MCF 10A (cell line): ENCODE data around the gene FBN1. TPM values are rescaled to one million over a fixed set of nuclear protein-coding genes. Genes with fewer than 3 reads are reported as not detected.

Experiments used
- BruUV-seq: library from RNA; stranded (reverse); fragments of 400-500 nt; replicated peaks from 2 replicates; lab custom pipeline; 2021; lab: Mats Ljungman, UMichigan
- CTCF ChIA-PET: fragments of 300-600 bp; sonication (Branson Sonifier 250); formaldehyde crosslinking; extraction: SDS; loops from one replicate; lab custom pipeline; 2021; ENCODE audit warnings: antibody characterized with exemption, inconsistent platforms; lab: Yijun Ruan, JAX
- POLR2A ChIA-PET: fragments of 300-600, 350-650 bp; sonication (Branson Sonifier 250); formaldehyde crosslinking; extraction: SDS; loops from one replicate; lab custom pipeline; 2020; ENCODE audit warnings: antibody characterized with exemption, inconsistent platforms; lab: Yijun Ruan, JAX
- DNase-seq: peaks from one replicate; pipeline ENCODE4 v3.0.0-alpha.2; 2018; ENCODE audit not compliant: unreplicated experiment
- H3K27ac Mint-ChIP-seq: one replicate; pipeline ENCODE4 v1.8.0; 2022; ENCODE audit warnings: mild to moderate bottlenecking, low read depth, mixed read lengths; ENCODE audit not compliant: unreplicated experiment
- H3K27me3 Mint-ChIP-seq: one replicate; pipeline ENCODE4 v1.8.0; 2022; ENCODE audit warnings: mixed read lengths; ENCODE audit not compliant: insufficient read depth, unreplicated experiment
- H3K36me3 Mint-ChIP-seq: one replicate; pipeline ENCODE4 v1.8.0; 2022; ENCODE audit warnings: mild to moderate bottlenecking, moderate library complexity, mixed read lengths; ENCODE audit not compliant: insufficient read depth, unreplicated experiment
- H3K4me1 Mint-ChIP-seq: one replicate; pipeline ENCODE4 v1.8.0; 2022; ENCODE audit warnings: mixed read lengths; ENCODE audit not compliant: insufficient read depth, unreplicated experiment
- H3K4me3 Mint-ChIP-seq: one replicate; pipeline ENCODE4 v1.8.0; 2022; ENCODE audit warnings: mild to moderate bottlenecking, moderate library complexity, mixed read lengths; ENCODE audit not compliant: unreplicated experiment
- H3K9me3 Mint-ChIP-seq: one replicate; pipeline ENCODE4 v1.8.0; 2022; ENCODE audit warnings: mixed read lengths; ENCODE audit not compliant: unreplicated experiment
- CTCF ChIP-seq: fragments of 200-600 bp; IDR thresholded peaks from one replicate; pipeline ENCODE4 v1.8.0; 2022; ENCODE audit warnings: antibody characterized with exemption, mild to moderate bottlenecking; ENCODE audit not compliant: unreplicated experiment
- intact Hi-C: fragments of 100-400 bp; cut with micrococcal nuclease; formaldehyde crosslinking; loops from 2 replicates; pipeline ENCODE4 v1.14.1; 2022
- total RNA-seq: library from RNA; stranded (reverse); gene quantifications from 2 replicates; pipeline ENCODE4 v1.2.3, GENCODE V29; 2022

Gene FBN1
- total RNA-seq, 1 experiment from 2014 or later: 14.3 TPM

DNA sequence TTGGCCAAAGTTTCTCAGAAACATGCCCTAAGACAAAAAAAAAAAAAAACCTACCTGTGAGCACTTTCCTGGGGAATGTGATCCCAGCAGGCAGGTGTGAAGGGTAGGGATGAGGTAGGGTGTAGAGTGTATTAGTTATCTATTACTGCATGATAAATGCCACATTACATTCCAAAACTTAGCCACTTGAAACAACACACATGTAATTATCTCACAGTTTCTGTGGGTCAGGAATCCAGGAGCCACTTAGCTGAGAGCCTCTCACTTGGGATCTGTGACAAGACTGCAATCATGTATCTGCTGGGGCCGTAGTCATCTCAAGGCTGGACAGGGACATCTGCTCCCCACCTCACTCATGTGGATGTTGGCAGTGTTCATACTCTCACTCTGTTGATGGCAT, 18.9 kb upstream of the FBN1 start:
- H3K4me1 Mint-ChIP-seq: no peaks in the 10 kb centered on the region
- no peaks in the 10 kb centered on the region for H3K36me3 Mint-ChIP-seq
- no peak for TF ChIP-seq CTCF
- no peak for DNase-seq
- CTCF ChIA-PET: interaction anchor here (0.7 to 1.1 kb wide), 2 partner anchors 19 to 157 kb away, joined by 3 read pairs; no protein-coding TSS in a partner anchor
- no peak overlapping the region for H3K4me3 Mint-ChIP-seq
- no peak overlapping the region for H3K27ac Mint-ChIP-seq
- intact Hi-C loops: loop anchor here (1.0 kb wide), 1 partner anchor 12 kb away; no protein-coding TSS in a partner anchor
- no peaks in the 10 kb centered on the region for H3K27me3 Mint-ChIP-seq
- POLR2A ChIA-PET: no interaction called here
- no peaks in the 10 kb centered on the region for H3K9me3 Mint-ChIP-seq
- BruUV-seq: no TSS peak

DNA sequence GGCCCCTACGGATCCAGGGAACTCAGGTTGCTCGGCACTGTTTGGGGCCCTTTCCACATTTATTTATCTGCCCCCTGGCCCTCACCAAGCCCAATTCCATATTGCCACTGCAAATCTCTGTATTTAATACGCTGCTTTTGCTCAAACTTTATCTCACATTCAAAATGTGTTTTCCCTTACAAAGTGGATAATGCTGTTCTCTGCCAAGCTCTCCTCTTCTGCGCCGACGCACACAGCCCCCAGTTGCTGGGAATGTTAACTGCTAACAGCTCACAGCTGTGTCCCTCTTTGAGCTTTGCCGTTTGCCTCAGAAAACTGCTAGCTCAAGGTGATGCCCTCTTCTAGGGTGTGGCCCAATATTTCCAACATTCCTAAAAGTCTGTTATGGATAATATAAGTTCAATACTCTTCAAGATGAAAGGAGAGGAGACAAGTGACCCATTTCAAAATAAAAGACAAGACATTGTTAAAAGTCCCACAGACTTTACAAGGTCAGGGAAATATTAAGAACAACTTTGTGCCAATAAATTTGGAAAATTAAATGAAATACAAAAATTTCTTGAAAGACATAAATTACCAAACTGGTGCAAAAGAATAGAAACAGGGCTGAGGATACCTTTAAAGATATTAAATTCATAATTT, 12.6 kb upstream of the FBN1 start:
- Mint-ChIP-seq H3K27ac (no peak overlapping the region), H3K36me3 (no peaks in the 10 kb centered on the region), H3K27me3 (no peaks in the 10 kb centered on the region), H3K4me1 (no peaks in the 10 kb centered on the region), H3K9me3 (no peaks in the 10 kb centered on the region), H3K4me3 (no peak overlapping the region)
- DNase-seq: no peak
- no peak for TF ChIP-seq CTCF
- intact Hi-C loops: no loop called here
- ChIA-PET POLR2A (interaction anchor here (0.7 kb wide), 1 partner anchor 355 kb away, joined by 3 read pairs; no protein-coding TSS in a partner anchor), CTCF (interaction anchor here (0.6 to 0.7 kb wide), 2 partner anchors 127 to 763 kb away, joined by 3 read pairs; no protein-coding TSS in a partner anchor)
- BruUV-seq: no TSS peak

DNA sequence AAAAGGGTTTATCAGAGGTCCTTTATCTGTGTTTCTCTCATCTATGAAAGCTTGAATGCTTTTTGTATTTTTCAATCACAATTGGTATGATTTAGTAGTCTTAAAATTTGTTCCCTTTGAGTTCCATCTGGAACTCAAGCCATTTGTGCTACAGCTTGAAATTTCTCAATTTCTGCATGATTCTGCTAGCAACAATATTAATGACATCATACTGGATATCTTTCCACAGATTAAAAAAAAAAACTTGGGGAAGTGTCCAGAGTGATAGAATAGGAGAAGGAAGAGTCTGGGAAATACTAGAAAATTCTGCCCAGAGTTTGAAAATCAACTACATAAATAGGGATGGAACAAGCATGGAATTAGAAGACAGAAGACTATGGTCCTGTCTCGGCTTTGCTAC, 9.3 kb upstream of the FBN1 start:
- BruUV-seq: no TSS peak
- H3K4me3 Mint-ChIP-seq: no peak overlapping the region
- intact Hi-C loops: no loop called here
- H3K9me3 Mint-ChIP-seq: no peaks in the 10 kb centered on the region
- no peaks in the 10 kb centered on the region for H3K4me1 Mint-ChIP-seq
- TF ChIP-seq CTCF: no peak
- no peaks in the 10 kb centered on the region for H3K27me3 Mint-ChIP-seq
- DNase-seq: no peak
- no peaks in the 10 kb centered on the region for H3K36me3 Mint-ChIP-seq
- CTCF ChIA-PET: interaction anchor here (0.6 to 0.8 kb wide), 3 partner anchors 147 to 204 kb away, joined by 3 to 4 read pairs (median 3); no protein-coding TSS in a partner anchor
- POLR2A ChIA-PET: no interaction called here
- H3K27ac Mint-ChIP-seq: no peak overlapping the region

- CTCF ChIA-PET: interaction anchor here (0.6 to 1.1 kb wide), 2 partner anchors 149 to 167 kb away, joined by 3 read pairs; no protein-coding TSS in a partner anchor
- no peaks in the 10 kb centered on the region for H3K27me3 Mint-ChIP-seq
- POLR2A ChIA-PET: no interaction called here
- TF ChIP-seq CTCF: no peak
- DNase-seq: no peak
- no peaks in the 10 kb centered on the region for H3K36me3 Mint-ChIP-seq
- no peaks in the 10 kb centered on the region for H3K4me1 Mint-ChIP-seq
- no peaks in the 10 kb centered on the region for H3K9me3 Mint-ChIP-seq
- no peak overlapping the region for H3K27ac Mint-ChIP-seq
- no peak overlapping the region for H3K4me3 Mint-ChIP-seq
- intact Hi-C loops: no loop called here
- BruUV-seq: no TSS peak
Observed at GRCh38 chr15:48653913-48654670, 8.6 kb upstream of the FBN1 start.
